A673 (cell line): Measurements from ENCODE around the gene IDUA.

ENCODE experiments used
- EZH2 ChIP-seq: fragments of 200-600 bp; sonication (generic); IDR thresholded peaks from 2 replicates; pipeline ENCODE4 v1.6.1; 2017; ENCODE audit warnings: borderline replicate concordance, low read depth, mild to moderate bottlenecking, mixed read lengths, antibody characterized with exemption, low read length; ENCODE audit not compliant: poor library complexity, severe bottlenecking
- TF ChIP-seq, protein P1 (sequence below): fragments of 300-800, 200-600 bp; sonication (generic); conservative IDR thresholded peaks from 2 replicates; pipeline ENCODE4 v1.5.1; 2017; ENCODE audit warnings: low read depth, mild to moderate bottlenecking, antibody characterized with exemption, low read length, moderate library complexity, mixed read lengths

DNA sequence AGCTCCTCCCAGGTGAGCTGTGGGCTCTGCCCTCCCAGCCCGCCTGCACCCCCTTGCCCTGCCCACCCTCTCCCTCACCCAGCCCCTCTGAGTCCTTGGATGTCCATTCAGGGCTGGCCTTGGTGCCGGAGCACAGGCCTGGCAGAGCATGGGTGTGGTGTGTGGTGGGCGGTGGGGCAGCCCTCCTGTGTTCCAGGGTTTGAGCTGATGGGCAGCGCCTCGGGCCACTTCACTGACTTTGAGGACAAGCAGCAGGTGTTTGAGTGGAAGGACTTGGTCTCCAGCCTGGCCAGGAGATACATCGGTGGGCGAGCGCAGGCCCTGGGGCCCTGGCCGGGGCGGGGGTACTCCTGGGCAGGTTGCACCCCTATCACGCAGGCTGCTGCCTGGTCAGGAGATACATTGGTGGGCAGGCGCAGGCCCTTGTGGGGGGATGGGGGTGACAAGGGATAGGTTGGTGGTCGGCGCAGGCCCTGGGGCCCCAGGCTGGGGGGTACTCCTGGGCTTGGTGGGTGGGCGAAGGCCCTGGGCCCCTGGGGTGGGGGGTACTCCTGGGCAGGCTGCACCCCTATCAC, 13.9 kb downstream of the IDUA start:
- TF ChIP-seq, protein P1, sequence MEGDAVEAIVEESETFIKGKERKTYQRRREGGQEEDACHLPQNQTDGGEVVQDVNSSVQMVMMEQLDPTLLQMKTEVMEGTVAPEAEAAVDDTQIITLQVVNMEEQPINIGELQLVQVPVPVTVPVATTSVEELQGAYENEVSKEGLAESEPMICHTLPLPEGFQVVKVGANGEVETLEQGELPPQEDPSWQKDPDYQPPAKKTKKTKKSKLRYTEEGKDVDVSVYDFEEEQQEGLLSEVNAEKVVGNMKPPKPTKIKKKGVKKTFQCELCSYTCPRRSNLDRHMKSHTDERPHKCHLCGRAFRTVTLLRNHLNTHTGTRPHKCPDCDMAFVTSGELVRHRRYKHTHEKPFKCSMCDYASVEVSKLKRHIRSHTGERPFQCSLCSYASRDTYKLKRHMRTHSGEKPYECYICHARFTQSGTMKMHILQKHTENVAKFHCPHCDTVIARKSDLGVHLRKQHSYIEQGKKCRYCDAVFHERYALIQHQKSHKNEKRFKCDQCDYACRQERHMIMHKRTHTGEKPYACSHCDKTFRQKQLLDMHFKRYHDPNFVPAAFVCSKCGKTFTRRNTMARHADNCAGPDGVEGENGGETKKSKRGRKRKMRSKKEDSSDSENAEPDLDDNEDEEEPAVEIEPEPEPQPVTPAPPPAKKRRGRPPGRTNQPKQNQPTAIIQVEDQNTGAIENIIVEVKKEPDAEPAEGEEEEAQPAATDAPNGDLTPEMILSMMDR, result no peak
- no peak for TF ChIP-seq EZH2
